HEK293T (cell line): ENCODE data around the gene PTTG1IP.

ENCODE experiments used
- BHLHE40 ChIP-seq: fragments of 450-650 bp; IDR thresholded peaks from 2 replicates; pipeline ENCODE4 v1.6.1; 2016; ENCODE audit warnings: mild to moderate bottlenecking, moderate library complexity, borderline replicate concordance
- FOXM1 ChIP-seq: fragments of 450-650 bp; IDR thresholded peaks from 2 replicates; pipeline ENCODE4 v1.6.1; 2017; ENCODE audit warnings: mild to moderate bottlenecking, borderline replicate concordance
- PKNOX1 ChIP-seq: fragments of 450-650 bp; IDR thresholded peaks from 2 replicates; pipeline ENCODE4 v1.6.1; 2016
- SP1 ChIP-seq: fragments of 450-650 bp; IDR thresholded peaks from 2 replicates; pipeline ENCODE4 v1.6.1; 2017
- SUZ12 ChIP-seq: fragments of 450-650 bp; IDR thresholded peaks from 2 replicates; pipeline ENCODE4 v1.6.1; 2016; ENCODE audit warnings: mild to moderate bottlenecking
- TARDBP ChIP-seq: fragments of 450-650 bp; IDR thresholded peaks from 2 replicates; pipeline ENCODE4 v1.6.1; 2016
- ZNF384 ChIP-seq: fragments of 450-650 bp; IDR thresholded peaks from 2 replicates; pipeline ENCODE4 v1.6.1; 2016

- TF ChIP-seq SUZ12 (no peak), TARDBP (no peak), ZNF384 (no peak), BHLHE40 (no peak), PKNOX1 (no peak), SP1 (no peak), FOXM1 (no peak)
These were observed 23.2 kb downstream of the PTTG1IP start for GRCh38 chr21:44850208-44850800.
